GM19468 (cell line): Measurements from ENCODE around the gene PPIL4.
"Not testable (repeated sequence)": the region's sequence is repeated elsewhere in the genome, so short reads cannot be mapped to it uniquely, and the experiment has no call there.

ENCODE experiments used
- ATAC-seq: cut with Tn5 transposase; IDR thresholded peaks from one replicate; pipeline ENCODE4 v1.9.1; 2021; ENCODE audit warnings: mild to moderate bottlenecking, moderate library complexity, moderate number of reproducible peaks; ENCODE audit not compliant: unreplicated experiment; ENCODE audit errors: extremely low read depth

PPIL4 gene

GRCh38 chr6:149463781-149464180 is 82.1 kb downstream of the PPIL4 start:
- ATAC-seq: no peak

GRCh38 chr6:149462712-149463111 is 83.1 kb downstream of the PPIL4 start:
- not testable (repeated sequence) for ATAC-seq

GRCh38 chr6:149461670-149462069 is 84.2 kb downstream of the PPIL4 start:
- ATAC-seq: no peak

- ATAC-seq: not testable (repeated sequence)
Measured at GRCh38 chr6:149460249-149460648, 85.6 kb downstream of the PPIL4 start.

GRCh38 chr6:149459761-149460160 is 86.1 kb downstream of the PPIL4 start:
- no peak for ATAC-seq

GRCh38 chr6:149458806-149459205 is 87.0 kb downstream of the PPIL4 start:
- no peak for ATAC-seq

GRCh38 chr6:149458196-149458595 is 87.6 kb downstream of the PPIL4 start:
- no peak for ATAC-seq

GRCh38 chr6:149457316-149457884 is 88.4 kb downstream of the PPIL4 start:
- no peak for ATAC-seq

GRCh38 chr6:149456311-149457021 is 89.4 kb downstream of the PPIL4 start:
- no peak for ATAC-seq

GRCh38 chr6:149455031-149455732 is 90.7 kb downstream of the PPIL4 start:
- ATAC-seq: no peak
